ENCODE results near the gene PDE10A.

DNA sequence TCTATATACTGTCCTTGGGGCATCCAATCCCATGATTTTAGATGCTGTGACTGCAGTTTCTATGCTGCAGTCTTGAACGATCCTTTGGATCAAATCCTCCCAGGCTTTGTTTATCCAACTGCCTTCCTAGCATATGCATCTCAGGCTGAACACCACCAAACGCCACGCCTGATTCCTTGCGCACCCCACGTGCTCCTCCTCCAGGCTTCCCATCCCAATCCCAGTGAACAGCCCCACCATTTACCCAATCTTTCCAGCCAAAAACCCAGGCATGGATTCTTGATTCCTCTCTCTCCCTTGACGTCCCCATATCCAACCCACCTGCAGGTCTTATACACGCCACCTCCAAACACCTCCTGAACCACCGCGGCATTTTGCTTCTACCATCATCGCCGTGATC, 7.8 kb downstream of the PDE10A start:
- no peak for TF ChIP-seq EZH2 (IDR thresholded peaks at IDR 0.05; ENCODE audit: low read length, unreplicated experiment)
- no peak for TF ChIP-seq EZH2phosphoT487 (IDR thresholded peaks at IDR 0.05; ENCODE audit: borderline replicate concordance, low read length)
- no peak for TF ChIP-seq CTCF (conservative IDR thresholded peaks at IDR 0.05; ENCODE audit: low read depth, low read length)

Measured in PC-3 (cell line).